NK-92 treated with Interleukin-12 subunit alpha and Interleukin-12 subunit beta, amount 100 ng/mL, for 24 hours (cell line): ENCODE data around the gene LDHB.
"Not testable (repeated sequence)": the region's sequence is repeated elsewhere in the genome, so short reads cannot be mapped to it uniquely, and the experiment has no call there.

Experiments used
- DNase-seq: peaks from one replicate; lab custom pipeline; 2025; lab: John Stamatoyannopoulos, UW

LDHB gene

DNA sequence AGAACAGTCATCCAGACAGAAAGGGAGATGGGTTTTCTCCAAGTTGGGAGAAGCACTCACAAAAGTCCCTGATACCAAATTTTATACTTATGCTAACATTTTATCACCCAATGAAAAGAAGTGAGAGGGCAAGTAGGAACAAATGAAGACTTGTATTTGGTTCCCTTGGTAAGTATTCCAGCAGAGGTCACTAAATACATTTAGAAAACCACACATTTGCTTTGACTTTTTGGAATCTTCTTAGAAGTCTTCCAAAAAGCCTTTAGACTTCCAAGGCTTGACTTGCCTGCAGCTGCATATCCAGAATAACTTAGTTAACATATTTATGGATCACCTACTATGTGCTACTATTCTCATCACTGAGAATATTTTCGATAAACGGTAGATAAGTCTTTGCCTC lies 49.9 kb downstream of the LDHB start:
- no peak for DNase-seq

DNA sequence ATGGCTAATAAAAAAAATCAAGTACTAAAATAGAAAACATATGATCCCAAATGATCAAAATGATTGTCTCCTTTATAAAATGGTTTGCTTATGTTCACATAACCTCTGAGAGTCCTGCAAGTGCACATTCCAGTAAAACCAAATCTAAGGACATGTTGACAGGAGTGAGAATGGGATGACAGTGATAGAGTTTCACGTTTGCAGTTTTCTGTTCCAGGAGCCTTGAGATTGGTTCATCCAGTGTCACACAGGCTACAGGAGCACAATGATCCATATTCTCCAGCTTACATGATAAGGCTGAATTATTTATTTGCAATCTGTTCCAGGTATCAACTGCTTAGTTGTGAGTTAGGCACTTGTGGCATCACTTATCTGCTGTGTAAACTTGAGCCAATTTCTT lies 51.5 kb downstream of the LDHB start:
- DNase-seq, result no peak

- DNase-seq, result no peak
Observed at GRCh38 chr12:21604245-21605101, 53.2 kb downstream of the LDHB start, which contains the start of gene GYS2. GYS2 (minus strand) TSS chr12:21604847; CDS start chr12:21604592, 255 bp downstream.

DNA sequence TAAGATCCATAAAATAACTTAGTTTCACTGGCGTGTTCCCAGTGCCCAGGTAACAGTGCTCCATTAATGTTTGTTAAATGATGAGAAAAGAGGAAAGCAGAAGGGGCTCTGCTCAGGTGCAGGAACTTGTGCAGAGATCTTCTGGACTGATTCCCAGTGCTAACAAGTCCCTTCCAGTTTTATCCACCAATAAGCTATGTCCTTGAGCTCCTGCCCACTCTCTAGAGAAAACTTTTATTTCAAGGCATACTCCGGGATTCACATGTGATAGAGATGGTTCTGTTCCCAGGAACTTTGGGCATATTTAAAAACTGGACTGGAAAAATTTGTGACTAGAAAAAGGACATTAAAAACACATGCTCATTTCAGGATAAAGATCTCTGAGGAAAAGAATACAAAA lies 54.9 kb downstream of the LDHB start:
- DNase-seq, result no peak

DNA sequence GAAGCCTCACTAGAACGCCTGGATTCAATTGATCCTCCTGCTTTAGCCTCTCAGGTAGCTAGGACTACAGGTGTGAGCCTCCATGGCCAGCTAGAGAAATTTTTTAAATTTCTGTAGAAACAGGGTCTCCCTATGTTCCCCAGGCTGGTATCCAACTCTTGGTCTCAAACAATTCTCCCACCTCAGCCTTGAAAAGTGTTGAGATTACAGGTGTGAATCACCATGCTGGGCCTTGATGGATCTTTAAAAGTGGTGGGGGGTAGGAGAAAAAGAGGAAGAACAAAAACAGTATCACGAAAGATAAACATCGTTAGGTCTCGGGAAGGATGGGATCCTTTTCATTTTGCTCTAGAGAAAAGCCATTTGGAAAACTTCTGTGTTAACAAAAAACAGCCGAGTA lies 57.4 kb downstream of the LDHB start:
- DNase-seq, result no peak

DNA sequence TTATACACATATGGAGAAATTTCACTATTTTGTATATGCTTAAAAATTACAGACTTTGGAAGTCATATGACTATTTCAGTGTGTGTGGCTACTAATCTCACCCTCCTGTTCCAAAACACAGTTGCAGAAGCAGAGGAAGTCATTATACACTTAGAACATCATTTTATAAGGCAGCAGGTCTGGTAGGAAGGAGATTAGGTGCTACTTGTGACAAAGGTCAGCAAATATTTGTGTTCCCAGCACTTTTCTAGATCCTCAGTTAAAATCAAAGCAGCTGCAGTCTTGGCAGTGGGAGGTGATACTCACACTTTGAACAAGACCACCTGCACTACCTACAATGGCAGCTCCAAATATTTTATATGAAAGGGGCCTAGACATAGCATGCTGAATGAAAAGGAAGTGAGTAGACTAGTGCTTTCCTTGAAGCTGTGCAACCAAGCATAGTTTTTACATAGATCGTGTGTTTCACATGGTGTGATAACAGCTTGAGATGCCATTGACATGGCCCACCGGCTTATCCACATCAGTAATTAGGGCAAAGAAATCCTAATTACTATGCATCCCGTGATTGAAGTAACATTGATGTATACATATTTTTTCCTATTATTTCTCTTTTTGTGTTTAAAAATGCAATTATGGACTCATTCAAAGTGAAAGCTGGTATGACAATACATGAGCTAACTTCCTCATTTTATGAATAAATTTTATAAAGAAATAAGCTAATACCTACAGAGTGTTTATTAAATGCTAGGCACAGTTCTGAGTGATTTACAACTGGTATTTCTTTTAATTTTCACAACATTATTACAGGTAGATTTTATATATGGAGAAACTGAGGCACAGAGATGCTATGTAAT lies 58.3 kb downstream of the LDHB start:
- no peak for DNase-seq

GRCh38 chr12:21598651-21599050 lies 59.0 kb downstream of the LDHB start:
- DNase-seq, result no peak

GRCh38 chr12:21595356-21595755 lies 62.3 kb downstream of the LDHB start:
- not testable (repeated sequence) for DNase-seq

DNA sequence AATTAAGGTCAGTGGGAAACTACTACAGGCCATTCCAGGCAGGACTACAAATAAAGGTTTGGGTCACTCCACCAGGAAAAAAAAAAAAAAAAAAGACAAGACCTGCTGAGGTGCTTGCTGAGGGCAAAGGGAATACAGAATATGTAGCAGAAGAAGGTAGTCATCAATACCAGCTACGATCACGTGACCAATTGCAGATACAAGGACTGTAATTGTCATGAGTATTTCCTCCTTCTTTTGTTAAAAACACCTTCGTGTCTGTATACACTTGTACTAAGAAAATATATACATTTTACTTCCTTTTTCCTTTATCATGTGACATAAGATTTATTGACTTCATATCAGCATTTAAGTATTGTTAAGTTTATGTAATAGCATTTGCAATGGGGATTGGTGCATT lies 72.2 kb downstream of the LDHB start:
- DNase-seq, result no peak
